HEK293 (cell line): ENCODE data around the gene DCST1.

Source experiments
- CTCF ChIA-PET: fragments of 350-600 bp; formaldehyde crosslinking; extraction: SDS; loops from one replicate; lab custom pipeline; 2021; ENCODE audit warnings: antibody characterized with exemption; lab: Yijun Ruan, JAX
- POLR2A ChIA-PET: fragments of 300-600 bp; formaldehyde crosslinking; extraction: SDS; loops from one replicate; lab custom pipeline; 2020; ENCODE audit warnings: antibody characterized with exemption, inconsistent platforms; lab: Yijun Ruan, JAX
- H3K27ac ChIP-seq: fragments of 200-500 bp; sonication (Bioruptor generic); 2 replicates; pipeline ENCODE4 v1.5.1; 2014; ENCODE audit warnings: low read depth, low read length, control low read depth, inconsistent platforms; ENCODE audit errors: extremely low read depth
- H3K36me3 ChIP-seq, 2 experiments: fragments of 200-500 bp in 1 of 2; sonication (Bioruptor generic) in 1 of 2; 1 replicate in 1 of 2; 2 replicates in 1 of 2; pipeline ENCODE4 v1.5.1; 2014 to 2017; ENCODE audit warnings: inconsistent platforms in 2 of 2, low read length in 2 of 2; ENCODE audit not compliant: control insufficient read depth in 2 of 2, insufficient read depth in 1 of 2
- H3K4me1 ChIP-seq: fragments of 200-500 bp; sonication (Bioruptor generic); 2 replicates; pipeline ENCODE4 v1.5.1; 2014; ENCODE audit warnings: mild to moderate bottlenecking, low read length, inconsistent platforms; ENCODE audit not compliant: control insufficient read depth, insufficient read depth
- H3K4me3 ChIP-seq: 2 replicates; pipeline ENCODE4 v1.5.1; 2011; ENCODE audit warnings: low read depth, mild to moderate bottlenecking, control low read depth, low read length, moderate library complexity
- H3K9me3 ChIP-seq: fragments of 200-500 bp; sonication (Bioruptor generic); 2 replicates; pipeline ENCODE4 v1.5.1; 2014; ENCODE audit warnings: low read depth, low read length, inconsistent platforms; ENCODE audit not compliant: control insufficient read depth, insufficient read depth
- EGR2 ChIP-seq: fragments of 450-650 bp; formaldehyde crosslinking; IDR thresholded peaks from 2 replicates; pipeline ENCODE4 v1.5.1; 2016; ENCODE audit warnings: low read depth, missing biosample characterization, missing genetic modification characterization
- GLI4 ChIP-seq: fragments of 450-650 bp; formaldehyde crosslinking; IDR thresholded peaks from 2 replicates; pipeline ENCODE4 v1.5.1; 2016; ENCODE audit warnings: missing biosample characterization, missing genetic modification characterization
- GLIS2 ChIP-seq: fragments of 450-650 bp; formaldehyde crosslinking; IDR thresholded peaks from 2 replicates; pipeline ENCODE4 v1.5.1; 2016; ENCODE audit warnings: missing biosample characterization, missing genetic modification characterization
- HIC1 ChIP-seq: fragments of 450-650 bp; formaldehyde crosslinking; IDR thresholded peaks from 2 replicates; pipeline ENCODE4 v1.5.1; 2016; ENCODE audit warnings: missing biosample characterization, missing genetic modification characterization
- KLF1 ChIP-seq: fragments of 450-650 bp; formaldehyde crosslinking; IDR thresholded peaks from 2 replicates; pipeline ENCODE4 v1.5.1; 2016; ENCODE audit warnings: missing biosample characterization, missing genetic modification characterization
- MZF1 ChIP-seq: fragments of 450-650 bp; formaldehyde crosslinking; IDR thresholded peaks from 2 replicates; pipeline ENCODE4 v1.5.1; 2017; ENCODE audit warnings: missing biosample characterization, missing genetic modification characterization, borderline replicate concordance
- PRDM10 ChIP-seq: fragments of 450-650 bp; formaldehyde crosslinking; IDR thresholded peaks from 2 replicates; pipeline ENCODE4 v1.5.1; 2016; ENCODE audit warnings: missing biosample characterization, missing genetic modification characterization
- PRDM4 ChIP-seq: fragments of 450-650 bp; formaldehyde crosslinking; IDR thresholded peaks from 2 replicates; pipeline ENCODE4 v1.5.1; 2017; ENCODE audit warnings: missing biosample characterization, missing genetic modification characterization
- SCRT2 ChIP-seq: fragments of 450-650 bp; formaldehyde crosslinking; IDR thresholded peaks from 2 replicates; pipeline ENCODE4 v1.5.1; 2016; ENCODE audit warnings: missing biosample characterization, missing genetic modification characterization
- SP3 ChIP-seq: fragments of 450-650 bp; formaldehyde crosslinking; IDR thresholded peaks from 2 replicates; pipeline ENCODE4 v1.5.1; 2016; ENCODE audit warnings: missing biosample characterization, missing genetic modification characterization
- ZFHX2 ChIP-seq: fragments of 450-650 bp; formaldehyde crosslinking; conservative IDR thresholded peaks from 2 replicates; pipeline ENCODE4 v1.5.1; 2016; ENCODE audit warnings: missing biosample characterization, missing genetic modification characterization
- ZIC2 ChIP-seq: fragments of 450-650 bp; formaldehyde crosslinking; IDR thresholded peaks from 2 replicates; pipeline ENCODE4 v1.5.1; 2016; ENCODE audit warnings: missing biosample characterization, missing genetic modification characterization
- ZNF16 ChIP-seq: fragments of 450-650 bp; formaldehyde crosslinking; IDR thresholded peaks from 2 replicates; pipeline ENCODE4 v1.5.1; 2016; ENCODE audit warnings: low read depth, missing biosample characterization, missing genetic modification characterization
- ZNF398 ChIP-seq: fragments of 450-650 bp; formaldehyde crosslinking; IDR thresholded peaks from 2 replicates; pipeline ENCODE4 v1.5.1; 2017; ENCODE audit warnings: missing biosample characterization, missing genetic modification characterization
- TF ChIP-seq, protein P1 (sequence below): fragments of 450-650 bp; formaldehyde crosslinking; IDR thresholded peaks from 2 replicates; pipeline ENCODE4 v1.5.1; 2016; ENCODE audit warnings: missing biosample characterization, missing genetic modification characterization, borderline replicate concordance

DCST1 gene

DNA sequence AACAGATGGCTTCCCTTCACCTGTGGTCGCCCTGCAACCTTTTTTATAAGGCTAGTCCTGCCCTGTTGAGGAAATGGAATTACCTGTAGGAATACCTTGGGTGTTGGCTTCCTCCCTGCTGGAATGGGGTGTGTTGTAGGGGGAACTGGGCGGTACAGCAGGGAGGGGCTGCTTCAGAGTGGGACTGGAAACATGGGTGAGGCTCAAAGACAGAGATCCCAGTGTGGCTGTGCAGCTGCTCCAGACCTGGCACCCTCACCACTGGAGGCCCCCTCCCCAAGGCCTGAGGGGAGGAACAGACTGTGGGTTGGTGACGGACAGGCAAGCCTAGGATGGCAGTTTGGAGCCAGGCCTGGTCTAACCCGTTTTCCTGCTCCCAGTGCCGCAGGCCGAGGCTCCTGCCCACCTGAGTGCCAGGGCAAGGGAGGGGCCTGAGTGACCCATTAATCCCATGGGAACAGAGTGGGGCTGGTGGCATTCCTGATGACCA, 49.5 kb downstream of the DCST1 start:
- TF ChIP-seq SCRT2 = peak; percentile 58; the same call in 1 of the 2 replicates
- TF ChIP-seq HIC1 = no peak
- peak; percentile 25; the same call in 1 of the 2 replicates for TF ChIP-seq SP3 (tag by site-specific recombination)
- TF ChIP-seq KLF1 = peak; percentile 96
- H3K4me1 ChIP-seq = peaks cover 16% of the 10 kb centered on the region
- H3K27ac ChIP-seq = no peak overlapping the region
- H3K4me3 ChIP-seq = no peak overlapping the region
- H3K36me3 ChIP-seq = no peaks in the 10 kb centered on the region
- CTCF ChIA-PET = interaction anchor here (0.5 to 4.5 kb wide), 6 partner anchors 10 to 84 kb away, joined by 3 to 117 read pairs (median 34); partner anchors contain the start of gene EFNA4
- H3K9me3 ChIP-seq = no peaks in the 10 kb centered on the region
- POLR2A ChIA-PET = interaction anchor here (0.7 kb wide), 1 partner anchor 1456 kb away, joined by 5 read pairs; the partner anchor contains the start of gene S100A13

DNA sequence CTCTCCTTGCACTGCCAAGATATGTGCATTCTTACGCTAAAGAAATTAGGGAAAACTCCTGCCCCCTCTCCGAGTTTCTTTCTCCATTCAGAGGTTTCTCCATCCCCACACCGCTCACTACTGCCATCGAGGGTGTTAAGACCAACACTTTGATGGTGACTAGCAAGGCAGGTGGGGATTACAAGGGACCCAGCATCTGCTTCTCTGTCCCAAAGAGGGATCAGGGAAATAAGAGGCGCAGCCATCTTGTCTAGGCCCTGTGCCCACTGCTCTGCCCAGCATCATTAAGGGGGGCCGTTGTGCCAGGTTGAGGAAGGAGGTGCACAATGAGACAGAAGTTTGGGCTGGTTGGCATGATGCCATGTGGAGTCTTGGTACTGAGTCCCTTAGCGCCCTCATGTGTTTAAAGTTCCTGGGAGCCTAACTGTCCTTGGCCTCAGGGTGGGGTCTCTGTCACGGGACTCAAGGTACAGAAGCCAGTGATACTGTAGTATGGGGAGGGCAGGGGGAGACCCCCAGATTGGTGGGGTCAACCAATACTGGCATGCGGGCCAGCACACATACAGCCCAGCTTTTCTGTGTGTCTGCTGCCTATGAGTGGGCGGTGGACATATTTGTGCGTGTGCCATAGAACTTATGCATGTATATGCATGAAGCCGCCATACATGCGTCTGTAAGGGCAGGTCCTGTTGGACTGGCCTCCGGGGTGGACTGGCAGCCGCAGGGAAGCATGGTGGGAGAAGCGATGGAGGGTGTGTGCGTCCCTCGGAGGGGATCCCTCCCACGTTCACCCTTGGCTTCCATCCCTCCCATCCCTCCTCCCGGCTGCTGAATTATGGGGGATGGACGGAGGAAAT, 50.5 kb downstream of the DCST1 start:
- H3K27ac ChIP-seq = no peak overlapping the region
- no peaks in the 10 kb centered on the region for H3K36me3 ChIP-seq
- POLR2A ChIA-PET = interaction anchor here (0.6 to 1.6 kb wide), 8 partner anchors 21 to 1090 kb away, joined by 3 to 9 read pairs (median 4); partner anchors contain the start of genes ADAM15, EFNA4 and KRTCAP2
- H3K4me1 ChIP-seq = peaks cover 14% of the 10 kb centered on the region
- CTCF ChIA-PET = interaction anchor here (0.6 to 4.5 kb wide), 24 partner anchors 11 to 524 kb away, joined by 3 to 117 read pairs (median 6); partner anchors contain the start of genes EFNA4, KRTCAP2, PMVK and SLC50A1
- H3K4me3 ChIP-seq = peak overlapping the region; percentile 37
- H3K9me3 ChIP-seq = no peaks in the 10 kb centered on the region
- TF ChIP-seq GLIS2 (tag by site-specific recombination) (peak; percentile 65; the same call in 1 of the 2 replicates), ZFHX2 (tag by site-specific recombination) (peak; percentile 76), PRDM4 (tag by site-specific recombination) (peak; percentile 30), PRDM10 (tag by site-specific recombination) (no peak), EGR2 (tag by site-specific recombination) (peak; percentile 40), MZF1 (peak; percentile 77; the same call in 1 of the 2 replicates), GLI4 (tag by site-specific recombination) (no peak), ZNF16 (no peak), ZIC2 (no peak), ZNF398 (0 out of 2 replicates have a peak, but pooled peaks have one; percentile 61)
- TF ChIP-seq, protein P1, sequence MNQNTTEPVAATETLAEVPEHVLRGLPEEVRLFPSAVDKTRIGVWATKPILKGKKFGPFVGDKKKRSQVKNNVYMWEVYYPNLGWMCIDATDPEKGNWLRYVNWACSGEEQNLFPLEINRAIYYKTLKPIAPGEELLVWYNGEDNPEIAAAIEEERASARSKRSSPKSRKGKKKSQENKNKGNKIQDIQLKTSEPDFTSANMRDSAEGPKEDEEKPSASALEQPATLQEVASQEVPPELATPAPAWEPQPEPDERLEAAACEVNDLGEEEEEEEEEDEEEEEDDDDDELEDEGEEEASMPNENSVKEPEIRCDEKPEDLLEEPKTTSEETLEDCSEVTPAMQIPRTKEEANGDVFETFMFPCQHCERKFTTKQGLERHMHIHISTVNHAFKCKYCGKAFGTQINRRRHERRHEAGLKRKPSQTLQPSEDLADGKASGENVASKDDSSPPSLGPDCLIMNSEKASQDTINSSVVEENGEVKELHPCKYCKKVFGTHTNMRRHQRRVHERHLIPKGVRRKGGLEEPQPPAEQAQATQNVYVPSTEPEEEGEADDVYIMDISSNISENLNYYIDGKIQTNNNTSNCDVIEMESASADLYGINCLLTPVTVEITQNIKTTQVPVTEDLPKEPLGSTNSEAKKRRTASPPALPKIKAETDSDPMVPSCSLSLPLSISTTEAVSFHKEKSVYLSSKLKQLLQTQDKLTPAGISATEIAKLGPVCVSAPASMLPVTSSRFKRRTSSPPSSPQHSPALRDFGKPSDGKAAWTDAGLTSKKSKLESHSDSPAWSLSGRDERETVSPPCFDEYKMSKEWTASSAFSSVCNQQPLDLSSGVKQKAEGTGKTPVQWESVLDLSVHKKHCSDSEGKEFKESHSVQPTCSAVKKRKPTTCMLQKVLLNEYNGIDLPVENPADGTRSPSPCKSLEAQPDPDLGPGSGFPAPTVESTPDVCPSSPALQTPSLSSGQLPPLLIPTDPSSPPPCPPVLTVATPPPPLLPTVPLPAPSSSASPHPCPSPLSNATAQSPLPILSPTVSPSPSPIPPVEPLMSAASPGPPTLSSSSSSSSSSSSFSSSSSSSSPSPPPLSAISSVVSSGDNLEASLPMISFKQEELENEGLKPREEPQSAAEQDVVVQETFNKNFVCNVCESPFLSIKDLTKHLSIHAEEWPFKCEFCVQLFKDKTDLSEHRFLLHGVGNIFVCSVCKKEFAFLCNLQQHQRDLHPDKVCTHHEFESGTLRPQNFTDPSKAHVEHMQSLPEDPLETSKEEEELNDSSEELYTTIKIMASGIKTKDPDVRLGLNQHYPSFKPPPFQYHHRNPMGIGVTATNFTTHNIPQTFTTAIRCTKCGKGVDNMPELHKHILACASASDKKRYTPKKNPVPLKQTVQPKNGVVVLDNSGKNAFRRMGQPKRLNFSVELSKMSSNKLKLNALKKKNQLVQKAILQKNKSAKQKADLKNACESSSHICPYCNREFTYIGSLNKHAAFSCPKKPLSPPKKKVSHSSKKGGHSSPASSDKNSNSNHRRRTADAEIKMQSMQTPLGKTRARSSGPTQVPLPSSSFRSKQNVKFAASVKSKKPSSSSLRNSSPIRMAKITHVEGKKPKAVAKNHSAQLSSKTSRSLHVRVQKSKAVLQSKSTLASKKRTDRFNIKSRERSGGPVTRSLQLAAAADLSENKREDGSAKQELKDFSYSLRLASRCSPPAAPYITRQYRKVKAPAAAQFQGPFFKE (tag by site-specific recombination) = peak; percentile 85; the same call in 1 of the 2 replicates
